HL-60 (cell line): ENCODE measurements around the gene CAMK1D.

Source experiments
- DNase-seq, 2 experiments: peaks; one replicate each; pipeline ENCODE4 v3.0.0-alpha.2; 2010 to 2020; ENCODE audit warnings: low read depth in 1 of 2, low spot score in 1 of 2
- H3K27ac ChIP-seq: fragments of 250-450 bp; sonication (Bioruptor Pico); replicated peaks from 2 replicates; pipeline ENCODE4 v1.5.1; 2020; ENCODE audit warnings: mild to moderate bottlenecking, moderate library complexity
- H3K27me3 ChIP-seq: fragments of 250-450 bp; sonication (Bioruptor Pico); 2 replicates; pipeline ENCODE4 v1.5.1; 2021; ENCODE audit warnings: mild to moderate bottlenecking, moderate library complexity; ENCODE audit not compliant: insufficient read depth, poor library complexity, severe bottlenecking
- H3K4me3 ChIP-seq: replicated peaks from 2 replicates; pipeline ENCODE4 v1.5.1; 2011; ENCODE audit warnings: mild to moderate bottlenecking, control low read depth, low read length; ENCODE audit not compliant: insufficient read depth
- GABPA ChIP-seq: IDR thresholded peaks from 2 replicates; pipeline ENCODE4 v1.6.1; 2012; ENCODE audit warnings: low read depth
- POLR2AphosphoS5 ChIP-seq: IDR thresholded peaks from 2 replicates; pipeline ENCODE4 v1.6.1; 2012; ENCODE audit warnings: low read depth
- REST ChIP-seq: IDR thresholded peaks from 2 replicates; pipeline ENCODE4 v1.6.1; 2012; ENCODE audit warnings: low read depth; ENCODE audit not compliant: insufficient replicate concordance
- SPI1 ChIP-seq: IDR thresholded peaks from 2 replicates; pipeline ENCODE4 v1.6.1; 2012; ENCODE audit warnings: low read depth, mild to moderate bottlenecking, borderline replicate concordance
- TF ChIP-seq, protein P1 (sequence below): IDR thresholded peaks from one replicate; pipeline ENCODE4 v1.5.1; 2011; ENCODE audit warnings: low read length, control low read depth, inconsistent platforms; ENCODE audit not compliant: insufficient read depth

The CAMK1D gene

GRCh38 chr10:12448729-12449391 lies 99.5 kb downstream of the CAMK1D start:
- no peak overlapping the region for H3K27ac ChIP-seq
- no peaks in the 10 kb centered on the region for H3K27me3 ChIP-seq
- no peak overlapping the region for H3K4me3 ChIP-seq

GRCh38 chr10:12455318-12455717 lies 106.0 kb downstream of the CAMK1D start:
- no peaks in the 10 kb centered on the region for H3K27me3 ChIP-seq
- no peak overlapping the region for H3K4me3 ChIP-seq
- TF ChIP-seq GABPA, result no peak
- no peak for TF ChIP-seq POLR2AphosphoS5
- no peak for TF ChIP-seq REST
- TF ChIP-seq, protein P1, sequence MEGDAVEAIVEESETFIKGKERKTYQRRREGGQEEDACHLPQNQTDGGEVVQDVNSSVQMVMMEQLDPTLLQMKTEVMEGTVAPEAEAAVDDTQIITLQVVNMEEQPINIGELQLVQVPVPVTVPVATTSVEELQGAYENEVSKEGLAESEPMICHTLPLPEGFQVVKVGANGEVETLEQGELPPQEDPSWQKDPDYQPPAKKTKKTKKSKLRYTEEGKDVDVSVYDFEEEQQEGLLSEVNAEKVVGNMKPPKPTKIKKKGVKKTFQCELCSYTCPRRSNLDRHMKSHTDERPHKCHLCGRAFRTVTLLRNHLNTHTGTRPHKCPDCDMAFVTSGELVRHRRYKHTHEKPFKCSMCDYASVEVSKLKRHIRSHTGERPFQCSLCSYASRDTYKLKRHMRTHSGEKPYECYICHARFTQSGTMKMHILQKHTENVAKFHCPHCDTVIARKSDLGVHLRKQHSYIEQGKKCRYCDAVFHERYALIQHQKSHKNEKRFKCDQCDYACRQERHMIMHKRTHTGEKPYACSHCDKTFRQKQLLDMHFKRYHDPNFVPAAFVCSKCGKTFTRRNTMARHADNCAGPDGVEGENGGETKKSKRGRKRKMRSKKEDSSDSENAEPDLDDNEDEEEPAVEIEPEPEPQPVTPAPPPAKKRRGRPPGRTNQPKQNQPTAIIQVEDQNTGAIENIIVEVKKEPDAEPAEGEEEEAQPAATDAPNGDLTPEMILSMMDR, result no peak
- TF ChIP-seq SPI1, result no peak
- H3K27ac ChIP-seq, result no peak overlapping the region
- DNase-seq, result no peak

More at GRCh38 chr10:12448729-12449391, 99.5 kb downstream of the CAMK1D start:
- peak in 1 of 2 experiments; percentile 56 for DNase-seq
- TF ChIP-seq POLR2AphosphoS5, result no peak
- no peak for TF ChIP-seq GABPA
- no peak for TF ChIP-seq SPI1
- TF ChIP-seq, protein P1, result no peak
- no peak for TF ChIP-seq REST

DNA sequence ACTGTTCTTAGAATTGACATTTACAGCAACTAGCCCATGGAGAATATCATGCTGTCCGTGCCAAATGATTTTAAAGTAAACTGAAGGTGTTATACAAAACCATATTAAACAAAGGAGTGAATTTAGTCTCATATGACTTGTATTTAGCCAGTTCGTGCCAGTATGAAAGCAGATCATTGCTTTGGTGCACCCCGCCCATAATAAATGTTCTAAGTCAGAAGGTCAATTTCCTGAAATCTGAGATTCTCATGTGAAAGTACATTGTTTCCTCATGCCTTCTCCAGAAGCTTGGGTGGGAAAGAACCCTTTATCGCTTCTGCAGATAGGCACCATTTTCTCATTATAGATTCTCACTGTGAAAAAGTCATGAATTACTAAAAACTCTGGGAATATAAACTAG lies 106.4 kb downstream of the CAMK1D start:
- no peak for DNase-seq
- no peak for TF ChIP-seq POLR2AphosphoS5
- H3K4me3 ChIP-seq, result no peak overlapping the region
- H3K27me3 ChIP-seq, result no peaks in the 10 kb centered on the region
- no peak overlapping the region for H3K27ac ChIP-seq

DNA sequence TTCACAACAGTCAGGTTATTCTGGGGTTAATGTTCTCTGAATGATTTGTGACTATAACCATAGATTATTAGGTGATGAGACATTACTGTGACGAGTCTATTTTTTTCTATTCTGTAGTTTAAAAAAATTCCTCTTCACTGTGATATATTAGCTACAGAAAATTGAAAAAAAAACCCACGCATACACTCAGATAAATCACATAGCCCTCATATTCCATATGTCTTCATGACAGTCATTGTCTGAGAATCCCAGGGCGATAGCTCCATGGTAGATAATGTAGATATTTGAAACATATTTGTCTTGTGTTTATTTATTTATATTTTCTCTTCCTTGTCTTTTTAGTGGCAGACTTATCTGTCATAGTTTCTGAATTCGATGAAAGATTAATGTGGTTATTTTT lies 110.0 kb downstream of the CAMK1D start:
- Histone ChIP-seq H3K27ac (no peak overlapping the region), H3K4me3 (no peak overlapping the region), H3K27me3 (no peaks in the 10 kb centered on the region)
- TF ChIP-seq SPI1 (no peak), GABPA (no peak), REST (no peak), POLR2AphosphoS5 (no peak)
- TF ChIP-seq, protein P1, result no peak
- DNase-seq, result no peak
